SK-N-SH (cell line): ENCODE data around the gene XXYLT1. TPM values are rescaled to one million over a fixed set of nuclear protein-coding genes. Genes with fewer than 3 reads are reported as not detected.

Experiments
- CTCF ChIA-PET: fragments of 300-600, 350-600 bp; formaldehyde crosslinking; extraction: SDS; loops from one replicate; lab custom pipeline; 2021; lab: Yijun Ruan, JAX
- POLR2A ChIA-PET: fragments of 350-600 bp; sonication (Branson Sonifier 250); formaldehyde crosslinking; extraction: SDS; loops from one replicate; lab custom pipeline; 2020; ENCODE audit warnings: antibody characterized with exemption, inconsistent platforms; lab: Yijun Ruan, JAX
- DNase-seq: peaks from one replicate; pipeline ENCODE4 v3.0.0; 2012
- H2AFZ ChIP-seq: fragments of 200-600 bp; sonication (generic); 2 replicates; pipeline ENCODE4 v1.8.1; 2016; ENCODE audit warnings: antibody characterized with exemption, mild to moderate bottlenecking, low read depth
- H3F3A ChIP-seq: fragments of 200-600 bp; sonication (generic); replicated peaks from 2 replicates; pipeline ENCODE3; 2016; ENCODE audit warnings: antibody characterized with exemption, mild to moderate bottlenecking; ENCODE audit not compliant: insufficient read depth
- H3K27ac ChIP-seq, 2 experiments: fragments of 200-500 bp in 1 of 2; fragments of 200-600 bp in 1 of 2; sonication (Bioruptor generic) in 1 of 2; sonication (generic), shearing (Covaris generic) in 1 of 2; 2 replicates each; pipeline versions ENCODE4 v1.5.1 to v1.6.1; 2014 to 2016; ENCODE audit warnings: low read depth in 2 of 2, inconsistent platforms in 1 of 2, low read length in 1 of 2, mild to moderate bottlenecking in 1 of 2, mixed read lengths in 1 of 2
- H3K27me3 ChIP-seq: fragments of 200-600 bp; sonication (generic), shearing (Covaris generic); 2 replicates; pipeline ENCODE4 v1.6.1; 2016; ENCODE audit warnings: mixed run types; ENCODE audit not compliant: insufficient read depth
- H3K36me3 ChIP-seq, 2 experiments: fragments of 200-500 bp in 1 of 2; fragments of 200-600 bp in 1 of 2; sonication (Bioruptor generic) in 1 of 2; sonication (generic) in 1 of 2; replicated peaks in 1 of 2; 2 replicates each; pipeline versions ENCODE3 to v1.5.1; 2014 to 2016; ENCODE audit warnings: low read length in 1 of 2, mild to moderate bottlenecking in 1 of 2; ENCODE audit not compliant: insufficient read depth in 2 of 2, control insufficient read depth in 1 of 2
- H3K4me1 ChIP-seq, 2 experiments: fragments of 200-500 bp in 1 of 2; fragments of 200-600 bp in 1 of 2; sonication (Bioruptor generic) in 1 of 2; sonication (generic), shearing (Covaris generic) in 1 of 2; 2 replicates each; pipeline versions ENCODE4 v1.5.1 to v1.6.1; 2014 to 2016; ENCODE audit warnings: low read depth in 1 of 2, low read length in 1 of 2, mixed run types in 1 of 2; ENCODE audit not compliant: insufficient read depth in 2 of 2, control insufficient read depth in 1 of 2
- H3K4me2 ChIP-seq: fragments of 200-600 bp; sonication (generic), shearing (Covaris generic); 2 replicates; pipeline ENCODE4 v1.6.1; 2017; ENCODE audit warnings: mixed run types
- H3K4me3 ChIP-seq, 2 experiments: fragments of 200-500 bp in 1 of 2; fragments of 200-600 bp in 1 of 2; sonication (Bioruptor generic) in 1 of 2; sonication (generic), shearing (Covaris generic) in 1 of 2; 2 replicates each; pipeline versions ENCODE4 v1.5.1 to v1.8.1; 2014 to 2016; ENCODE audit warnings: low read depth in 2 of 2, inconsistent platforms in 1 of 2, low read length in 1 of 2, mild to moderate bottlenecking in 1 of 2, mixed read lengths in 1 of 2, moderate library complexity in 1 of 2
- H3K79me2 ChIP-seq: fragments of 200-600 bp; sonication (generic); 2 replicates; pipeline ENCODE4 v1.8.1; 2017; ENCODE audit warnings: mild to moderate bottlenecking; ENCODE audit not compliant: insufficient read depth
- H3K9ac ChIP-seq: fragments of 200-600 bp; sonication (generic); 2 replicates; pipeline ENCODE4 v1.6.1; 2017; ENCODE audit warnings: mixed run types
- H3K9me2 ChIP-seq: fragments of 200-600 bp; sonication (generic); 2 replicates; pipeline ENCODE4 v1.6.1; 2017; ENCODE audit warnings: mixed run types
- H3K9me3 ChIP-seq: fragments of 200-600 bp; sonication (generic); 2 replicates; pipeline ENCODE4 v1.6.1; 2017; ENCODE audit warnings: mixed run types, mild to moderate bottlenecking, moderate library complexity
- H4K20me1 ChIP-seq: fragments of 200-600 bp; sonication (generic); 2 replicates; pipeline ENCODE4 v1.6.1; 2017; ENCODE audit warnings: mild to moderate bottlenecking, mixed run types; ENCODE audit not compliant: insufficient read depth
- FOSL2 ChIP-seq: IDR thresholded peaks from 2 replicates; pipeline ENCODE4 v1.4.0; 2012; ENCODE audit warnings: low read depth, mild to moderate bottlenecking, moderate library complexity, borderline replicate concordance
- RAD21 ChIP-seq: IDR thresholded peaks from 2 replicates; pipeline ENCODE4 v1.6.1; 2012; ENCODE audit warnings: mild to moderate bottlenecking, low read length
- RCOR1 ChIP-seq: fragments of 150-350 bp; IDR thresholded peaks from 2 replicates; pipeline ENCODE4 v1.6.1; 2017; ENCODE audit warnings: antibody characterized with exemption, low read length
- RXRA ChIP-seq: IDR thresholded peaks from 2 replicates; pipeline ENCODE4 v1.4.0; 2012; ENCODE audit warnings: low read depth, mild to moderate bottlenecking, borderline replicate concordance
- TAF1 ChIP-seq: IDR thresholded peaks from 2 replicates; pipeline ENCODE4 v1.6.1; 2012; ENCODE audit warnings: low read depth, mild to moderate bottlenecking, low read length, moderate library complexity, borderline replicate concordance
- WGBS: methylation state at CpG from one replicate; pipeline ENCODE4 v1.1.6; 2017; ENCODE audit warnings: low lambda C conversion rate; 5-methylcytosine and 5-hydroxymethylcytosine counted together
- polyA plus RNA-seq, 3 experiments: library from polyadenylated mRNA; depleted of rRNA; stranded (reverse); fragments of >200 nt; gene quantifications; 2 replicates each; pipeline ENCODE4 v1.2.3, GENCODE V29; 2012
- small RNA-seq, 7 experiments: library from RNA; depleted of rRNA; stranded (forward); fragments of <200 nt; gene quantifications; one replicate each; pipeline ENCODE3, GENCODE V24; 2012
- TF ChIP-seq, protein P1 (sequence below): fragments of 200-600 bp; sonication (generic); IDR thresholded peaks from 2 replicates; pipeline ENCODE4 v1.6.1; 2017; ENCODE audit warnings: antibody characterized with exemption, mild to moderate bottlenecking, moderate library complexity
- TF ChIP-seq, protein P2 (sequence below): fragments of 150-350 bp; IDR thresholded peaks from 2 replicates; pipeline ENCODE4 v1.6.1; 2016; ENCODE audit warnings: mild to moderate bottlenecking, low read depth, low read length
- TF ChIP-seq, protein P3 (sequence below): IDR thresholded peaks from 2 replicates; pipeline ENCODE4 v1.4.0; 2012; ENCODE audit warnings: low read depth, borderline replicate concordance

XXYLT1 gene
- polyA plus RNA-seq, 1 of the 3 experiments (the other 2 are of a cell fraction) = 22.6 TPM

DNA sequence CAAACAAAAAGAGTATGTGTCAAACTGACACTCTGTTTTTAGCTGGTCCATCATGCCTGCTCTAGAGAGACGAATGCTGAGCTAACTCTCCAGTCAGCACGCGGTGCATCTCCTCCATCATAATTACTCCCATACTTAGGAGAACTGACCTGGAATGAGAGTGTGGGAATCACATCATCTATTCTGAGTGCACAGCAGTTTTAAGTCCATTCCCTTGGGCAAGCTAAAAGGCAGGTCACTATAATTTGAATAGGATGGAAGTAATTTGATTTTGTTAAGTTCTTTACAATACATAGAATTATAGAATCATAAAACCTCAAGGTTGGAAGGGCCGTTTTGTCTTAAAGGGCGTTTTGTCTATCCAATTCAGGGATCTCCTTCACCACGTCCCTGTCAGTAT, 251.6 kb downstream of the XXYLT1 start:
- Histone ChIP-seq H2AFZ (no peak overlapping the region), H3K27me3 (peaks cover 20% of the 10 kb centered on the region; the same call in 1 of the 2 replicates), H3K27ac (no peak overlapping the region), H3K9ac (no peak overlapping the region), H3K4me1 (peaks cover 0 to 9% of the 10 kb centered on the region in 2 experiments; a peak in 2 of 4 replicates), H3F3A (no peaks in the 10 kb centered on the region), H4K20me1 (no peaks in the 10 kb centered on the region), H3K79me2 (no peaks in the 10 kb centered on the region), H3K36me3 (no peaks in the 10 kb centered on the region), H3K9me2 (no peaks in the 10 kb centered on the region), H3K4me3 (no peak overlapping the region), H3K4me2 (no peak overlapping the region), H3K9me3 (no peaks in the 10 kb centered on the region)
- 49% methylated on average over 6 of the region's 6 CpGs for WGBS
- ChIA-PET CTCF (interaction anchor here (1.0 kb wide), 1 partner anchor 17 kb away, joined by 4 read pairs; no protein-coding TSS in a partner anchor), POLR2A (no interaction called here)
- DNase-seq = no peak
- TF ChIP-seq RCOR1 = no peak
- TF ChIP-seq FOSL2 = no peak
- no peak for TF ChIP-seq RAD21
- TF ChIP-seq, protein P1, sequence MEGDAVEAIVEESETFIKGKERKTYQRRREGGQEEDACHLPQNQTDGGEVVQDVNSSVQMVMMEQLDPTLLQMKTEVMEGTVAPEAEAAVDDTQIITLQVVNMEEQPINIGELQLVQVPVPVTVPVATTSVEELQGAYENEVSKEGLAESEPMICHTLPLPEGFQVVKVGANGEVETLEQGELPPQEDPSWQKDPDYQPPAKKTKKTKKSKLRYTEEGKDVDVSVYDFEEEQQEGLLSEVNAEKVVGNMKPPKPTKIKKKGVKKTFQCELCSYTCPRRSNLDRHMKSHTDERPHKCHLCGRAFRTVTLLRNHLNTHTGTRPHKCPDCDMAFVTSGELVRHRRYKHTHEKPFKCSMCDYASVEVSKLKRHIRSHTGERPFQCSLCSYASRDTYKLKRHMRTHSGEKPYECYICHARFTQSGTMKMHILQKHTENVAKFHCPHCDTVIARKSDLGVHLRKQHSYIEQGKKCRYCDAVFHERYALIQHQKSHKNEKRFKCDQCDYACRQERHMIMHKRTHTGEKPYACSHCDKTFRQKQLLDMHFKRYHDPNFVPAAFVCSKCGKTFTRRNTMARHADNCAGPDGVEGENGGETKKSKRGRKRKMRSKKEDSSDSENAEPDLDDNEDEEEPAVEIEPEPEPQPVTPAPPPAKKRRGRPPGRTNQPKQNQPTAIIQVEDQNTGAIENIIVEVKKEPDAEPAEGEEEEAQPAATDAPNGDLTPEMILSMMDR = no peak
- TF ChIP-seq, protein P2, sequence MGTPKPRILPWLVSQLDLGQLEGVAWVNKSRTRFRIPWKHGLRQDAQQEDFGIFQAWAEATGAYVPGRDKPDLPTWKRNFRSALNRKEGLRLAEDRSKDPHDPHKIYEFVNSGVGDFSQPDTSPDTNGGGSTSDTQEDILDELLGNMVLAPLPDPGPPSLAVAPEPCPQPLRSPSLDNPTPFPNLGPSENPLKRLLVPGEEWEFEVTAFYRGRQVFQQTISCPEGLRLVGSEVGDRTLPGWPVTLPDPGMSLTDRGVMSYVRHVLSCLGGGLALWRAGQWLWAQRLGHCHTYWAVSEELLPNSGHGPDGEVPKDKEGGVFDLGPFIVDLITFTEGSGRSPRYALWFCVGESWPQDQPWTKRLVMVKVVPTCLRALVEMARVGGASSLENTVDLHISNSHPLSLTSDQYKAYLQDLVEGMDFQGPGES = no peak
- TF ChIP-seq TAF1 = no peak
- TF ChIP-seq RXRA = no peak
- TF ChIP-seq, protein P3, sequence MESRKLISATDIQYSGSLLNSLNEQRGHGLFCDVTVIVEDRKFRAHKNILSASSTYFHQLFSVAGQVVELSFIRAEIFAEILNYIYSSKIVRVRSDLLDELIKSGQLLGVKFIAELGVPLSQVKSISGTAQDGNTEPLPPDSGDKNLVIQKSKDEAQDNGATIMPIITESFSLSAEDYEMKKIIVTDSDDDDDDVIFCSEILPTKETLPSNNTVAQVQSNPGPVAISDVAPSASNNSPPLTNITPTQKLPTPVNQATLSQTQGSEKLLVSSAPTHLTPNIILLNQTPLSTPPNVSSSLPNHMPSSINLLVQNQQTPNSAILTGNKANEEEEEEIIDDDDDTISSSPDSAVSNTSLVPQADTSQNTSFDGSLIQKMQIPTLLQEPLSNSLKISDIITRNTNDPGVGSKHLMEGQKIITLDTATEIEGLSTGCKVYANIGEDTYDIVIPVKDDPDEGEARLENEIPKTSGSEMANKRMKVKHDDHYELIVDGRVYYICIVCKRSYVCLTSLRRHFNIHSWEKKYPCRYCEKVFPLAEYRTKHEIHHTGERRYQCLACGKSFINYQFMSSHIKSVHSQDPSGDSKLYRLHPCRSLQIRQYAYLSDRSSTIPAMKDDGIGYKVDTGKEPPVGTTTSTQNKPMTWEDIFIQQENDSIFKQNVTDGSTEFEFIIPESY = no peak

Small RNAs within 50 kb of the gene (small RNA-seq; reads per million reads assigned to genes)
- gene MIR3137 (0 reads per million in 7 experiments), gene RN7SL36P (0 reads per million in 7 experiments), gene RNU6-25P (0 to 0.52 (median 0) reads per million in 7 experiments)

Other genes starting within 250 kb of the XXYLT1 start
- 6.8 and 9.6 TPM in 2 replicates for gene ACAP2, start 171.9 kb upstream of the XXYLT1 start, polyA plus RNA-seq (2012; rRNA removed)